Left renal pelvis (tissue), 4 donors: ENCODE measurements around the gene FOSL2. TPM values are rescaled to one million over a fixed set of nuclear protein-coding genes. Genes with fewer than 3 reads are reported as not detected.

ENCODE experiments used
- DNase-seq, 4 donors: peaks; one replicate each; pipeline ENCODE4 v3.0.0-alpha.2; 2013; ENCODE audit warnings: low read depth in 4 of 4, low spot score in 3 of 4
- polyA plus RNA-seq, 4 donors: library from polyadenylated mRNA; unstranded; fragments of 120-200 nt; gene quantifications; one replicate each; pipeline ENCODE4 v1.2.1, GENCODE V29; 2013; ENCODE audit not compliant: insufficient read length in 4 of 4

The FOSL2 gene
- polyA plus RNA-seq, 4 donors: 15.5 to 42.2 (median 27.4) TPM

- no peak for DNase-seq
These were observed 928 bp upstream of the FOSL2 start for GRCh38 chr2:28391564-28392296.

GRCh38 chr2:28393114-28393836, 617 bp downstream of the FOSL2 start:
- no peak for DNase-seq

GRCh38 chr2:28394331-28394877, 1.7 kb downstream of the FOSL2 start:
- no peak for DNase-seq

GRCh38 chr2:28394997-28395333, 2.3 kb downstream of the FOSL2 start:
- no peak for DNase-seq

- DNase-seq: no peak
These were observed 2.8 kb downstream of the FOSL2 start for GRCh38 chr2:28395334-28396061.

GRCh38 chr2:28397043-28397381, 4.4 kb downstream of the FOSL2 start:
- no peak for DNase-seq

GRCh38 chr2:28398101-28398834, 5.6 kb downstream of the FOSL2 start:
- DNase-seq: no peak

GRCh38 chr2:28399289-28399688, 6.6 kb downstream of the FOSL2 start:
- DNase-seq: no peak

- no peak for DNase-seq
These were observed 7.3 kb downstream of the FOSL2 start for GRCh38 chr2:28399956-28400355.

GRCh38 chr2:28400419-28400818, 7.8 kb downstream of the FOSL2 start:
- no peak for DNase-seq

- no peak for DNase-seq
These were observed 8.3 kb downstream of the FOSL2 start for GRCh38 chr2:28400921-28401320.

- no peak for DNase-seq
These were observed 8.8 kb downstream of the FOSL2 start for GRCh38 chr2:28401411-28401810.

GRCh38 chr2:28401948-28402550, 9.4 kb downstream of the FOSL2 start:
- no peak for DNase-seq

GRCh38 chr2:28403370-28403956, 10.8 kb downstream of the FOSL2 start:
- no peak for DNase-seq

GRCh38 chr2:28404086-28404485, 11.4 kb downstream of the FOSL2 start:
- no peak for DNase-seq

- no peak for DNase-seq
These were observed 12.9 kb downstream of the FOSL2 start for GRCh38 chr2:28405537-28405936.

GRCh38 chr2:28406276-28407096, 13.8 kb downstream of the FOSL2 start:
- DNase-seq: no peak

GRCh38 chr2:28407131-28407975, 14.7 kb downstream of the FOSL2 start:
- DNase-seq: no peak
